Measurements from ENCODE around the gene LARP1. TPM values are rescaled to one million over a fixed set of nuclear protein-coding genes. Genes with fewer than 3 reads are reported as not detected.

Gene LARP1
- total and polyA plus RNA-seq, 9 of the 15 experiments (the other 6 are each of a cell fraction or from before 2014, with no cell fraction given), result 22.6 to 300 (median 92.0) TPM

- TF ChIP-seq SMARCE1 (IDR thresholded peaks at IDR 0.05) (no peak), ZNF584 (CRISPR knock-in tag; IDR thresholded peaks at IDR 0.05; ENCODE audit: low read depth) (no peak), DIDO1 (tag; IDR thresholded peaks at IDR 0.05; ENCODE audit: low read depth) (no peak), FOXO4 (CRISPR knock-in tag; IDR thresholded peaks at IDR 0.05) (no peak), ZNF398 (CRISPR knock-in tag; IDR thresholded peaks at IDR 0.05) (no peak), NONO (IDR thresholded peaks at IDR 0.05; ENCODE audit: low read depth in 2 of 2, low read length in 1 of 2) (peak; percentile 28 to 80; a peak in 2 of 4 replicates), ZNF395 (CRISPR knock-in tag; IDR thresholded peaks at IDR 0.05) (no peak), PREB (CRISPR knock-in tag; IDR thresholded peaks at IDR 0.05) (no peak), TRIM25 (IDR thresholded peaks at IDR 0.05; ENCODE audit: borderline replicate concordance) (no peak), THAP12 (CRISPR knock-in tag; IDR thresholded peaks at IDR 0.05) (peak; percentile 98), HES1 (IDR thresholded peaks at IDR 0.05; ENCODE audit: low read depth) (no peak; the same call in 1 of the 2 replicates), ZKSCAN3 (CRISPR knock-in tag; IDR thresholded peaks at IDR 0.05) (no peak), FOXA3 (CRISPR knock-in tag; conservative IDR thresholded peaks at IDR 0.05 in 1 of 2, IDR thresholded peaks at IDR 0.05 in 1 of 2) (no peak)
Observed at GRCh38 chr5:154858297-154858971, 103.3 kb downstream of the LARP1 start, which contains the start of gene CNOT8 (continued).
